Erythroblast (primary cell): ENCODE data around the gene RAD51B.

Experiments
- GATA1 ChIP-seq: IDR thresholded peaks from 2 replicates; pipeline ENCODE4 v1.6.1; 2011; ENCODE audit warnings: low read depth, mild to moderate bottlenecking, control low read depth, low read length, moderate library complexity
- POLR2A ChIP-seq: IDR thresholded peaks from 2 replicates; pipeline ENCODE4 v1.6.1; 2011; ENCODE audit warnings: mild to moderate bottlenecking, low read length

DNA sequence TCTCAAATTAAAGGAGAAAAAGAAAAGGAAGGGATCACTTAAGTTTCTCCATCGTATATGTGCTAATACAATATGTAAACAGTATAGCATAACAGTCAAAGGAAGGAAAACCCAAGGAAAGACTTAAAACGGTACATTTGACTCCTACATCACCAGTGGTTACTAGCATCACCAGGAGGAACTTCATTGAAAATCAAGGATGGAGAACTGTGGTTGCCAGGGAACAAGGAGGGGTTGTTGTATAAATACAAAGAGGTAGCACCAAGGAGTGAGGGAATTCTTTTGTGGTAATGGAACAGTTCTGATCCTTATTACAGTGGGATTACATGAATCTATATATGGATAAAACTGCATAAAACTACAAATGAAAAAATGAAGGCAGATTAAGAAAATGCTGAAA lies 4.8 kb upstream of the RAD51B start:
- TF ChIP-seq POLR2A (no peak), GATA1 (no peak)
